HL-60 (cell line): ENCODE measurements around the gene SUMF1.

ENCODE experiments used
- DNase-seq, 2 experiments: peaks; one replicate each; pipeline ENCODE4 v3.0.0-alpha.2; 2010 to 2020; ENCODE audit warnings: low read depth in 1 of 2, low spot score in 1 of 2
- H3K27ac ChIP-seq: fragments of 250-450 bp; sonication (Bioruptor Pico); replicated peaks from 2 replicates; pipeline ENCODE4 v1.5.1; 2020; ENCODE audit warnings: mild to moderate bottlenecking, moderate library complexity
- H3K27me3 ChIP-seq: fragments of 250-450 bp; sonication (Bioruptor Pico); 2 replicates; pipeline ENCODE4 v1.5.1; 2021; ENCODE audit warnings: mild to moderate bottlenecking, moderate library complexity; ENCODE audit not compliant: insufficient read depth, poor library complexity, severe bottlenecking
- H3K4me3 ChIP-seq: replicated peaks from 2 replicates; pipeline ENCODE4 v1.5.1; 2011; ENCODE audit warnings: mild to moderate bottlenecking, control low read depth, low read length; ENCODE audit not compliant: insufficient read depth
- CTCF ChIP-seq: IDR thresholded peaks from one replicate; pipeline ENCODE4 v1.5.1; 2011; ENCODE audit warnings: low read length, control low read depth, inconsistent platforms; ENCODE audit not compliant: insufficient read depth
- GABPA ChIP-seq: IDR thresholded peaks from 2 replicates; pipeline ENCODE4 v1.6.1; 2012; ENCODE audit warnings: low read depth
- POLR2AphosphoS5 ChIP-seq: IDR thresholded peaks from 2 replicates; pipeline ENCODE4 v1.6.1; 2012; ENCODE audit warnings: low read depth
- REST ChIP-seq: IDR thresholded peaks from 2 replicates; pipeline ENCODE4 v1.6.1; 2012; ENCODE audit warnings: low read depth; ENCODE audit not compliant: insufficient replicate concordance
- SPI1 ChIP-seq: IDR thresholded peaks from 2 replicates; pipeline ENCODE4 v1.6.1; 2012; ENCODE audit warnings: low read depth, mild to moderate bottlenecking, borderline replicate concordance

SUMF1 gene

GRCh38 chr3:4514321-4514720, 47.3 kb upstream of the SUMF1 start:
- H3K27ac ChIP-seq = no peak overlapping the region
- H3K4me3 ChIP-seq = no peak overlapping the region
- H3K27me3 ChIP-seq = no peaks in the 10 kb centered on the region
- TF ChIP-seq GABPA = no peak
- no peak for TF ChIP-seq CTCF
- TF ChIP-seq POLR2AphosphoS5 = no peak
- TF ChIP-seq REST = no peak
- no peak for TF ChIP-seq SPI1
- DNase-seq = no peak

- H3K4me3 ChIP-seq = no peak overlapping the region
Measured at GRCh38 chr3:4512895-4513616, 46.0 kb upstream of the SUMF1 start.

More at GRCh38 chr3:4512895-4513616, 46.0 kb upstream of the SUMF1 start:
- Histone ChIP-seq H3K27ac (no peak overlapping the region), H3K27me3 (no peaks in the 10 kb centered on the region)
- no peak for DNase-seq
- TF ChIP-seq POLR2AphosphoS5 = no peak
- no peak for TF ChIP-seq CTCF
- TF ChIP-seq SPI1 = no peak
- no peak for TF ChIP-seq REST
- no peak for TF ChIP-seq GABPA
